IPS-11a (cell line): ENCODE measurements around the gene GABRE.
"Not testable (repeated sequence)": the region's sequence is repeated elsewhere in the genome, so short reads cannot be mapped to it uniquely, and the experiment has no call there.

Source experiments
- H3K4me3 ChIP-seq: one replicate; pipeline ENCODE4 v1.5.1; 2013; ENCODE audit warnings: low read depth, low read length, control low read depth

The GABRE gene

DNA sequence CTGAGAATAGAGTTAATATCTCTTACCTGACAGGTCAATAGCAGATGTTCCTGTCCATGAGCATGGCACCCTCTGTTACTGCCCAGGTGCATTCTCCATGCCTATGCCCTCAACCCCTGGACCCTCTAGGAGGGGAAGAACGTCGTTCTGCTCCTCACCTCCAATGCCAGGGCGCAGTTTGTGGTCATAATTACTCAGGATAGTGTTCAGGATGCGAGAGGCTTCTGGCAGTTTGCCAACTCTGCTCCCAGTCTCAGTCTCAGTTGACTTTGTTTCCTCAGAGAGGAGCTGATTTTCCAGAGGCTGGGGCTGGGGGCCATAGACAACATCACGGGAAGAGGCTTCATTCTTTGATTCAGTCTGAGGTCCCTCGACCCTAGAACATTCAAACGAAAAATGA is 4.4 kb downstream of the GABRE start:
- no peak overlapping the region for H3K4me3 ChIP-seq

DNA sequence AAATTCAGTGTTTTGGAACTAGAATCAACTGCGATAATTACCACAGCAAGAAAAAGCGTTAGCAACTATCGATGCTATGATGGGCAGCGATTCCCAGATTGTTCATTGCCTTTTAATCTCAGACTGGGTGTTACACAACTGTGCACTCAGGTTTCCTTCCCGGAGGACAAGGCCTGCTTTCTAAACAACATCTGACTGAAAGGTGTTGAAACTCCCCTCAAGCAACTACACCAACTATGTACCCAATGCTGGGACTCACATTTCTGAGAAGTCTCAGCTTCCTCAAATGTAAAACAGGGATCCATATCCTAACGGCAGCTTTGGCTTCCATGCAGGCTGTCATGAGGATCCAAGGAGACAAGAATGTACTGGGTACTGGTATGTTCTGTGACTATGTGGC is 8.2 kb downstream of the GABRE start:
- no peak overlapping the region for H3K4me3 ChIP-seq

DNA sequence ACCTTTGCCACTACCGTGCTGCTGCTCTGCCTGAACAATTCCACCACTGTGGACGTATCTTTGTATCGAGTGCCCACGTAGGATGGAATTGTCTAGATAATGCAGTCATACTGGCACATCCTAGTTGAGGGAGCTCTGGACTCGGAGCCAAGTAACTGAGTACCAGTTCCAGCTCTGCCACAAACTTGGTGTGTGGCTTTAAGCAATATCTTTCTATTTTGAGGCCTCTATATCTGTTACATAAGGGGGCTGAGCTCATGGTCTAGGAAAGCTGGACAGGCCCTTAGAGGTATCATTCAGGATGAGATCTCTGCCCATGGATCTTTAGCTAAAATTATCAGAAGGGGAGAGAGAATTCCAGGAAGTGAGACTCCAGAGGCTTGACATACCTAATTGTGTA is 12.4 kb downstream of the GABRE start:
- H3K4me3 ChIP-seq: no peak overlapping the region

DNA sequence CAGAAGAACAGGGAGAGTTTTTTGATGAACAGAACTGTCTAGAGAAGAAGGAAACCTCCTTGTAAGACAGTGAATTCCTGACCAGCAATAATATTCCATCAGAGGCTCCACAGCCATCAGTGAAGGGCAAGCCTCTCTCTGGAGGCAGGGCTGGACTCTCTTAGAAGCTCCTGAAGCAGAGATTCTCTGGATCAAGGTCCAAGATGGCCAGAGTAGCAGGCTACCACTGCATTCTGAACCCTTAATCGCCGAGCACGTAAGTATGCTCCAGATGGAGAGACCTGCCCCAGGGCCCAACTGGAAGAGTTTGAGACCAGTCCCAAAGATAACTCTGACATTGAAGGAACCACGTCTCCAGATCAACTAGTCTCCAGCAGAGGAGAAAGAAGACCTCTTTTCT is 16.4 kb downstream of the GABRE start:
- H3K4me3 ChIP-seq: no peak overlapping the region

DNA sequence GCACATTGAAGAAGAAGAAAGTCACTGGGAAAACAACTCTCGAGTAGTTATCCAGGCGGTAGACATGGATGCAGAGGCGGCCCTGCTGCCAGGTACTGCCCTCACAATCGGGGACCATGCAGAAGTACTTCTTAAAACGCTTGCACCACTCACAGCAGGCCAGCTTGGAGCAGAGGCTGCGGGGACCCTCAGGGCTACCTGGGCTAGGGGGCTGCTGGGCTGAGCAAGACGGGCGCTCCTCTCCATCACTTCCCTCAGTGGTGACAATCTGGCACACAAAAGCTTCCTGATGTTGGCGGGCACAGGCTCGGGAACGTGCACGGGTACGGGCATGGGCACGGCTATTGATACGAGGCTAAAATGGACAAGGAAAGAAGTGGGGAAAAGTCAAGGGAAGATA is 19.7 kb downstream of the GABRE start:
- H3K4me3 ChIP-seq: no peak overlapping the region

DNA sequence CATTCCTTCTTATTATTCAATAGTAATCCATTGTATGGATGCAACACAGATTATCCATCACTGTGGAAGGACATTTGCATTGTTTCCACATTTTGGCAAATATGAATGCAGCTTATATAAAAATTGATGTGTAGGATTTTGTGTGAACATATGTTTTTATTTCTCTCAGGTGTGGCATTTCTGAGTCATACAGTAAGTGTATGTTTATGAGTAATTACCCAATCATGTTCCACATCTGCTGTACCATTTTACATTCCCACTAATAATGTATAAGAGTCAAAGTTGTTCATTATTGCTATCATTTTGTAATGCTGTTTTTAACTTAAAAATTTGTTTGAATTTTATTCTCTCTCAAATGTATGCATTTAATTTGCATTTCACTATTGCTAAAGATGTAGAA is 36.3 kb downstream of the GABRE start:
- H3K4me3 ChIP-seq: no peak overlapping the region

DNA sequence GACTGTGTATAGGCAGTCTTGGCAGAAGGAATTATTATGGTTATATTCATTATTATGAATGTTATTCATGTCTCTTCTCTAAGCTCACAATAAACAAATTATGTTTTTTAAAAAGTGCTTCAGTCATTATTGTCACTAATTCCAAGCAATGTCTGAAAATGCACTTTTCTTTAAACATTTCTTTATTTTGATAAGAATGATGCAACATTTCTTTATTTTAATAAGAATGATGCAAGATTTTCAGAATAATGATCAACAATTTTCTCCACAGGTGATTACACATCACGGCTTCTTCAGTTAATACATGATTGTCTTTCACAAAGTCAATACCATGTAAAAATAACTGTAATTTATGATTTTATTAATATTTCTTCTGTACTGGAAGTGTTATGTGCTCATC is 39.1 kb downstream of the GABRE start:
- no peak overlapping the region for H3K4me3 ChIP-seq

DNA sequence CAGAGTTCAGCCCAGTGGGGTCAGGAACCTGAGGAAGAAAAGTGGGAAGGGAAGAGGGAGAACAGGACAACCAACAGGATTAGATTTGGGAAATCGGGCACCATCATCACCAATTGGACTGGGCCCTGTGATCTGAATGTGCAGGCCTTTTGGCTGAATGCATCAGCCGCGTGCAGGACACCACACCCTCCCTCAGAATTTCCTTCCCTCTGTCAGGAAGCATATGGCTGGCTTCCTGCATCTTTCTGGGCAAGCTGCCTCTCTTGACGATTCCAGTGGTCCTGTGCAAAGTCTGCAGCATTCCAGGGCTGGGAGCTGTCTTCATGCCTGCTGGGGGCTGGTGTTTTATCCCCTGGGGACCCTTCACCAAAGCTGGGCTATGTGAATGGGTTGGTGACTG is 45.4 kb downstream of the GABRE start:
- no peak overlapping the region for H3K4me3 ChIP-seq

DNA sequence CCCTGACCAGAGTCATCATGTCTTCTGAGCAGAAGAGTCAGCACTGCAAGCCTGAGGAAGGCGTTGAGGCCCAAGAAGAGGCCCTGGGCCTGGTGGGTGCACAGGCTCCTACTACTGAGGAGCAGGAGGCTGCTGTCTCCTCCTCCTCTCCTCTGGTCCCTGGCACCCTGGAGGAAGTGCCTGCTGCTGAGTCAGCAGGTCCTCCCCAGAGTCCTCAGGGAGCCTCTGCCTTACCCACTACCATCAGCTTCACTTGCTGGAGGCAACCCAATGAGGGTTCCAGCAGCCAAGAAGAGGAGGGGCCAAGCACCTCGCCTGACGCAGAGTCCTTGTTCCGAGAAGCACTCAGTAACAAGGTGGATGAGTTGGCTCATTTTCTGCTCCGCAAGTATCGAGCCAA is 50.8 kb downstream of the GABRE start:
- H3K4me3 ChIP-seq: no peak overlapping the region

DNA sequence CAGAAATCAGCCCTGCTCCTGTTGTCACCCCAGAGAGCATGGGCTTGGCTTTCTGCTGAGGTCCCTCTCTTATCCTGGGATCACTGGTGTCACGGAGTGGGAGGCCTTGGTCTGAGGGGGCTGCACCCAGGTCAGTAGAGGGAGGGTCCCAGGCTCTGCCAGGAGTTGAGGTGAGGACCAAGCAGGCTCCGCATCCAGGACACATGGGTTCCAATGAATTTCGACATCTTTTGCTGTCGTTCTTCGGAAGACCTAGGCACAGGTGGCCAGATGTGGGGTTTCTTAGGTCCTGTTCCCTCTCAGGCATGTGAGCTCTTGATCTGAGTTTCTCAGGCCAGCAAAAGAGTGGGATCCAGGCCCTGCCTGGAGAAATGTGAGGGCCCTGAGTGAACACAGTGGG is 51.8 kb downstream of the GABRE start:
- no peak overlapping the region for H3K4me3 ChIP-seq

DNA sequence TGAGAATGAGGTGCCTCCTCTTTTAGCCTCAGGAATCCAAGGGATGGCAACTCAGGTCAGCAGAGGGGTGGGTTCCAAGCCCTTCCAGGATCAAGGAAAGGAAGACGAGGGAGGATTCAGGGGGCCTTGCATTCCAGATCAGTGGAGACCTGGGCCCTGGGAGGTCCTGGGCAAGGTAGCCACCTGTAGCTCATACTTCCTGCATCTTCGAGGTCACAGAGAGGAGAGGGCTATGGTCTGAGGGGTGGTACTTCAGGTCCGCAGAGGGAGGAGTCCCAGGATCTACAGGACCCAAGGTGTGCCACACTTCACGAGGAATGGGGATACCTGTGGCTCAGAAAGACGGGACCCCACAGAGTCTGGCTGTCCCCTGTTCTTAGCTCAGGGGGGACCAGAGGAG is 52.6 kb downstream of the GABRE start:
- no peak overlapping the region for H3K4me3 ChIP-seq

DNA sequence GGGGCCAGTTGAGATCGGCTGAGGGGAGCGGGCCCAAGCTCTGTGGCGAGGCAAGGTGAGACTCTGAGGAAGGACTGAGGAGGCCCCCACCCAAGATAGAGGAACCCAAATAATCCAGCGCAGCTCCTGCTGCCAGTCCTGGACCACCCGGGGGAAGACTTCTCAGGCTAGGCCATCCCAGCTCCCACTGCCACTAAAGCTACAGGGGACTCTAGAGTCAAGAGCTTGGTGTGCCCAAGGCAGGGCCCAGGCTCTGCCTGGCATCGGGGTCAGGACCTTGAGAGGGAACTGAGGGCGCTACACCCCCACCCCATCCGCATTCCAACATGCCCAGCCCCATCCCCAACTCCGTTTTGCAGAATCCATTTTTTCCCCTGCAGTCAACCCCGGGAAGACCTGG is 53.2 kb downstream of the GABRE start:
- no peak overlapping the region for H3K4me3 ChIP-seq

DNA sequence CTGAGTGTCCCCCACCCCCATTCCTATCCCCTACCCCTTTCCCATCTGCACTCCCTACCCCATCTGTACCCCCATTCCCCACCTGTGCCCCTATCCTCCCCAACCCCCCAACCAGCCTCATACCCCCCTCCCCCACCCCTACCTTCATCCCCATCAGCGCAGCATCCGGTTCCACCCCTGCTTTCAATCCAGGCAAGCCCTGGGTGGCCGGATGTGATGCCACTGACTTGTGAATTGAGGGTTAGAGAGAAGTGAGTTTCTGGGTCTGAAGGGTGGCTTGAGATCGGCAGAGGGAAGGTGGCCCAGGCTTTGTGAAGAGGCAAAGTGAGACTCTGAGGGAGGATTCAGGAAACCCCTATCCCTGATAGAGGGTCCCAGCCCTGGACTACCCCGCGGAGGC is 53.9 kb downstream of the GABRE start:
- H3K4me3 ChIP-seq: no peak overlapping the region

DNA sequence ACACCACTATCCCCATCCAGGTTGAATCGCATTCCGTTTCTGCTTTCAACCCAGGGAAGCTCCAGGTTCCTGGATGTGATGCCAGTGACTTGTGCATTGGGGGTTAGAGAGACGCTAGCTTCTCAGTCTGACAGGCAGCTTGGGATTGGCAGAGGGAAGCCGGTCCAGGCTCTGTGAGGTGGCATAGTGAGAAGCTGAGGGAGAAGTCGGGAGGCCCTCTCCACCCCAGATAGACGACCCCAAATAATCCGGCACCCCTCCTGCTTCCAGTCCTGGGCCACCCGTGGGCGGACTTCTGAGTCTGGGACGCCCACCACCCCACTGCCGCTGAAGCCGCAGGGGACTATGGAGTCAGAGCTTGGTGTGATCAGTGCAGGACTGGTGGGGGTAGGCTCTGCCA is 54.4 kb downstream of the GABRE start:
- H3K4me3 ChIP-seq: no peak overlapping the region

DNA sequence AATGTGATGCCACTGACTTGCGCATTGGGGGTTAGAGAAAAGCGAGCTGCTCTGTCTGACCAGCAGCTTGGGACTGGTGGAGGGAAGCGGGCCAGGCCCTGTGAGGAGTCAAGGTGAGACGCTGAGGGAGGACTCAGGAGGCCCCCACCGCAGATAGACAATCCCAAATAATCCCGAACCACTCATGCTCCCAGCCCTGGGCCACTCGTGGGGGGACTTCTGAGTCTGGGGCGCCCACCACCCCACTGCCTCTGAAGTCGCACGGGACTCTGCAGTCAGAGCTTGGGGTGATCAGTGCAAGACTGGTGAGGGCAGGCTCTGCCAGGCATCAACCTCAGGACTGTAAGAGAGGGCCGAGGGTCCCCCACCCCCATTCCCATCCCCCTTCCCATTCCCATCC is 54.9 kb downstream of the GABRE start:
- H3K4me3 ChIP-seq: no peak overlapping the region

DNA sequence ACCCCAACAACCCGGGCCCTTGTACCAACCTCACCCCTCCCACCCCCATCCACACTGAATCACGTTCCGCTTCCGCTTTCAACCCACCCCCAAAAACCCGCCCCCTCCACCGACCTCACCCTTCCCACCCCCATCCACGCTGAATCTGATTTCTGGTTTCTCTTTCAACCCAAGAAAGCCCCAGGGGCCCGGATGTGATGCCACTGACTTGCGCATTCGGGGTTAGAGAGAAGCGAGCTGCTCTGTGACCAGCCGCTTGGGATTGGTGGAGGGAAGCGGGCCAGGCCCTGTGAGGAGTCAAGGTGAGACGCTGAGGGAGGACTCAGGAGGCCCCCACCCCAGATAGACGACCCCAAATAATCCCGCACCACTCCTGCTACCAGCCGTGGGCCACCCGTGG is 55.7 kb downstream of the GABRE start:
- H3K4me3 ChIP-seq: not testable (repeated sequence)

DNA sequence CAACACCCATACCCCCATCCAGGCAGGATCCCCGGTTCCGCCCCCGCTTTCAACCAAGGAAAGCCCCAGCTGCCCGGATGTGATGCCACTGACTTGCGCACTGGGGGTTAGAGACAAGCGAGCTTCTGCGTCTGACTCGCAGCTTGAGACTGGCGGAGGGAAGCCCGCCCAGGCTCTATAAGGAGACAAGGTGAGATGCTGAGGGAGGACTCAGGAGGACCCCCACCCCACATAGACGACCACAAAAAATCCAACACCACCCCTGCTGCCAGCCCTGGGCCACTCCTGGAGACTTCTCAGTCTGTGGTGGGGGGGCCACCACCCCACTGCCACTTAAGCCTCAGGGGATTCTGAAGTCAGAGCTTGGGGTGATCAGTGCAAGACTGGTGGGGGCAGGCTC is 61.7 kb downstream of the GABRE start, which contains the start of gene MAGEA4:
TSS of gene MAGEA4 (plus strand) at position 110 of the 400 bp plus-strand sequence. CDS start 10,776 bp downstream, outside the sequence.
- H3K4me3 ChIP-seq: no peak within 1 kb of the TSS

DNA sequence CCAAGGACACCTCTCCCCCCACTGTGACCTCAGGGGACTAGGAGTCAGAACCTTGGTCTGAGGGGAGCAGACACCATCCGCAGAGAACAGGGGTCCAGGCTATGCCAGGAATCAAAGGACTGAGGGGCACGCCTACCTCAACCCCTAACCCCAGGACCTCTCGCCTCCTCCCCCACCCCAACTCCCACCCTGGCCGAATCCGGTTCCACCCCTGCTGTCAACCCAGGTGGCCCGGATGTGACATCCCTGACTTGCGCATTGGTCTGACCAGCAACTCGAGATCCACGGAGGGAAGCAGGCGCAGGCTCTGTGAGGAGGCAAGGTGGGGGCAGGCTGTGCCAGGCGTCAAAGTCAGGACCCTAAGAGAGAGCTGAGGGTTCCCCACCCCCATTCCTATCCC is 62.3 kb downstream of the GABRE start:
- H3K4me3 ChIP-seq: no peak overlapping the region

DNA sequence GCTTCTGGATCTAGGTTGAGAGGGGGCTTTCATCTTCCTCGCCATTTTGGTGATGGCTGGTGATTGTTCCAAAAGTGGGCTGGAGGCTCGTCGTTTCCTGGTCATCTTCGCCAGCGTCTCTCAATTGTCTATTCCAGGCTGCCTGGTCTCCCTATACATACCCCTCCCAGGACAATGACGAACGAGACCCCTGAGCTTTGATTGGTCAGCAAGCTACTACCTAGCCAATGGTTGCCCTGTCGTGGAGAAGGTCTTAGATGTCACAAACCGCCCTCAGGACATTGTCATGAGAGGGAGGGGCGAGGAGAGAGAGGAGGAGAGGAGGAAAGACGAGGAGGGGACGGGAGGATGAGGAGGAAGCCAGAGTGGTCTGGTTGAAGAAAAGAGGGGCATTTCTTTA is 69.5 kb downstream of the GABRE start:
- H3K4me3 ChIP-seq: no peak overlapping the region
